Putamen (tissue), 1 donor: ENCODE results near the gene OR3A2.
"Not testable (repeated sequence)": the region's sequence is repeated elsewhere in the genome, so short reads cannot be mapped to it uniquely, and the experiment has no call there.

Experiments
- DNase-seq: peaks from one replicate; pipeline ENCODE4 v3.0.0-alpha.2; 2016; ENCODE audit warnings: low spot score

OR3A2 gene

DNA sequence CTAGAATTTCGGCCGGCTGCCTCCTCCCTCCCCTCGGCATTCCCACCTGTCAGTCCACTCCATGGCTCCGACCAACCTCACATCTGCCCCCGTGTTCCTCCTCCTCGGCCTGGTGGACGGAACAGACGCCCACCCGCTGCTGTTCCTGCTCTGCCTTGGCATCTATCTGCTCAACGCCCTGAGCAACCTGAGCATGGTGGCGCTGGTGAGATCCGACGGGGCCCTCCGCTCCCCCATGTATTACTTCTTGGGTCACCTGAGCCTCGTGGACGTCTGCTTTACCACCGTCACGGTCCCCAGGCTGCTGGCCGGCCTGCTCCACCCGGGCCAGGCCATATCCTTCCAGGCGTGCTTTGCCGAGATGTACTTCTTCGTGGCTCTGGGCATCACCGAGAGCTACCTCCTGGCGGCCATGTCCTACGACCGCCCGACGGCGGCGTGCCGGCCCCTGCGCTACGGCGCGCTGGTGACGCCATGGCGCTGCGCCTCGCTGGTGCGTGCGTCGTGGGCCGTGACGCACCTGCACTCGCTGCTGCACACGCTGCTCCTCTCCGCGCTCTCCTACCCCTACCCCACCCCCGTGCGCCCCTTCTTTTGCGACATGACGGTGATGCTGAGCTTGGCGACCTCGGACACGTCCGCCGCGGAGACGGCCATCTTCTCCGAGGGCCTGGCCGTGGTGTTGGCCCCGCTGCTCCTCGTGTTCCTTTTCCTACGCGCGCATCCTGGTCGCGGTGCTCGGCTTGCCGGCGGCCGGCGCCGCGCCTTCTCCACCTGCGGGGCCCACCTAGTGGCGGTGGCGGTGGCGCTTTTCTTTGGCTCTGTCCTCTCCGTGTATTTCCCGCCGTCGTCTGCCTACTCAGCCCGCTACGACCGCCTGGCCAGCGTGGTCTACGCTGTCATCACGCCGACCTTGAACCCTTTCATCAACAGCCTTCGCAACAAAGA is at the start of gene OR3A2:
TSS of gene OR3A2 (minus strand) at position 440 of the 948 bp plus-strand sequence.
- no peak for DNase-seq

DNA sequence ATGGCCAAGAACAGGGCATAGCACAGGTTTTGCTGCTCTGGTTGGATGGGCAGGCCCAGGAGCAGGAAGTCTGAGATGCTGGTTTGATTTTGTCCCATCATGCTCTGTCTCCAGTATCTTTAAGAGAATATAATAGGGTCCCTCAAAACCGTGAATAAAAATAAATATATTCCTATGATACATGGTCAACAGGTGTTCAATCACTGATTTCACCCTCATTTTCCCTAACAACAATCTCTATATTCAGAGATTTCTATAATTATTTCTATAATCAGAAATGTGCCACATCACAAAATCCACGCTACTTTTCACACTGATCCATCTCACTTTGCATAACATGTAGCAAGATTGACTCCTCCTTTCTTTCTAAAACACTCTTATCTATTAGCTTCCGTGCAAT is 47.6 kb upstream of the OR3A2 start, which contains the start of gene OR1E2:
TSS of gene OR1E2 (minus strand) at position 101 of the 400 bp plus-strand sequence. CDS start at position 101, 0 bp downstream.
- no peak for DNase-seq

DNA sequence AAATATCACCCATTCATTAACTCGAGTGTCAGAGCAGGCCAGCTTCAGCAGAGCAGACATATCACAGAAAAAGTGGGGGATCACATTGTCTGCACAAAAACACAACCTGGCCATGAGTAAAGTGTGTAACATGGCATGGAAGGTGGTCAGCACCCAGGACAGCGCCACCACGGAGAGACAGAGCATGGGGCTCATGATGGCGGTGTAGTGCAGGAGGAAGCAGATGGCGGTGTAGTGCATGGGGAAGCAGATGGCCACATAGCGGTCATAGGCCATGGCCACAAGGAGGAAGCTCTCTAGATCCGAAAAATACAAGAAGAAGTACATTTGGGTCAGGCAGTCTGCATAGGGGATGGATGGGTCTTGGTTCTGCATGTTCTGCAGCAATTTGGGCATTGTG is 47.1 kb upstream of the OR3A2 start:
- not testable (repeated sequence) for DNase-seq

DNA sequence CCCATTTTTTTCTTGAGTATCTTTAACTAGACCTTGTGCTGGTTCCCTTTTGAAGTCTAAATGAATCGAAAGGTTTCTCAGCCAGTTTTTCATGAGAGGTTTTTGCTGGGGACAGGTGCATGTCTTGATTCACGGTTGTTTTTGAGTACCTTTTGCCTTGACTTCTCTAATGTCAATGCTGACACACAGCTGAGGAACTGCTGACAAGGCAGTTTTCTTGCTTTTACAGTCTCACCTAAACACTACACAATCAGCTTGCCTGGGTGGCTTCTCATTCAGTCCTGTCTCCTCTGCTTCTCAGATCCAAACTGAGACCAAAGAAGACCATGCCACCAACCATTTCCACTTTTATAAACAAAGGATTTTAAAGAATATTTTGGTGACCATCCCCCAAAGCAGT is 32.1 kb upstream of the OR3A2 start:
- no peak for DNase-seq

DNA sequence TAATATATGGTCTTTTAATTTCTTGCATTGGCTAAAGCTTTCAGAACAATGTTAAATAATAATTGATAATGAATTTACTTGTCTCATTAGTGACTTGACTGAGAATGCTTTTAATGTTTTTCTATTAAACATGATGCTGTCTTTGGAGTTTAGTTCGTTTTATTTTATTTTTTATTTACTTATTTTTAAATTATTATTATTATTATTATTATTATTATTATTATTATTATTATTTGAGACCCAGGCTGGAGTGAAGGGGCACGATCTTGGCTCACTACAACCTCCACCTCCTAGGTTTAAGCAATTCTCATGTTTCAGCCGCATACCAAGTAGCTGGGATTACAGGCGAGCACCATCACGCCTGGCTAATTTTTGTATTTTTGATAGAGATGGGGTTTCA is 29.5 kb upstream of the OR3A2 start:
- no peak for DNase-seq

DNA sequence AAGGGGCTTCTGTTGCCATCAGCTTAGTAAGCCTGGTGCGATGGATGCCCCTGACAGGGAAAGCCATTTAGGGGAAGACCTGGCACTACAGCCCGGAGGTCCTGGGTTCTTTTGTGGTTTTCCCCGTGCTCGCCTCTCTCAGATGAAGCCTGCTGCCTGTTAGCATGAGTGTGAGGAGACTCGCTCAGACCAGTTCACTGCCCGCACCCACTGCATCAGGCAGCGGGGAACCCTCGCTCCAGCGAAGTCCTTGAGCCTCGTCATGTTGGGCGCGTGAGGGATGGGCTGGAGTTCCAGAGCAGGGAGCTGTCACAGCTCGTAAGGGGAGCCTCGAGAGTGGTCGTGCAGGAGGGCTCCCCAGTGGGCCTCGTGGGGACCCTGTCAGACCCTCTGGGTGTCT is 26.1 kb upstream of the OR3A2 start:
- DNase-seq: not testable (repeated sequence)

DNA sequence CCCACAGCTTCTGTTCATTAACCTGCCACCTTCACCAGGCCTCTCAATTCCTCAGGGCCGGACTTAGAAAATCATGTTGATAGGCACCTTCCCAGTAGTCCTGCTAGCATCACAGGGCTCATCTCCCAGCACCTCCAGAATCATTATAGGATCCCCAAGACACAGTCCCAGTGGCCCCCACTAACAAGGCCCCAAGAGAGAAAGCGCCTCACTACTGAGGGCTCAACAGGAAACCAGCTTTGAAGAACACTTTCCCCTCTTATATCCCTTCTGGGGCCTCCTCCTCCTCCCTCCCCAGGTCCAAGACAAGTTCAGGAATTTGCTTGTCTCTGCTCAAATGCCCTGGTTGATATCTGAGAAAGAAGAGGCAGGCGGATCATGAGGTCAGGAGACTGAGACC is 25.0 kb upstream of the OR3A2 start, which contains the start of gene OR3A3:
TSS of gene OR3A3 (plus strand) at position 301 of the 400 bp plus-strand sequence.
- DNase-seq: no peak

DNA sequence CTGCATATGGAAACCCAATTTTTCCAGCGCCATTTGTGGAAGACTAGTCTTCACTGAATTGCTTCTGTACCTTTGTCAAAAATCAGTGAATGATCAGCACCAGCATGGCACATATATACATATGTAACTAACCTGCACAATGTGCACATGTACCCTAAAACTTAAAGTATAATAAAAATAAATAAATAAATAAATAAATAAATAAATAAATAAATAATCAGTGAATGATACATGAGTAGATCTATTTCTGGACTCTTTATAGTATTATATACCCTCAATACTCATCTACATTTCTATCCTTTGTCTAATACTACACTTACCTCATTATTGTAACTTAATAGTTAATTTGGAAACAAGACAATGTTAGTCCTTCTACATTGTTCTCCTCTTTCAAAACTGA is 17.7 kb upstream of the OR3A2 start:
- DNase-seq: not testable (repeated sequence)

DNA sequence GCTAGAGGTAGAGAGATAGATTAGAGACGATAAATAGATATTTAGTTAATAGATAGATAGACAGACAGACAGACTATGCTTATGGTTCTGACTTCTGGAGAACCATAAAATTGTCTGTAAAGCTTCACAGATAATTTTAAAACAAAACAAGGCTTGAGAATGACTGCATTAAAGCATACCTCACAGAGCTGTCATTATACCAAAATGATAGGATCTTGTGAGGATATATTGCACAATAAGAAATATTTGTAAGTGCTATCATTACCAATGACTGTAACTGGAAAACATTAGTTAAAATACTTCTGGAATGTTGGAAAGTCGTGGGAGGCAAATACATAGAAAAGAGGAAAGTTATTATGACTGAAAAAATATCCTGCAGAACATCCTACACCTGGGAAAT is 15.7 kb upstream of the OR3A2 start:
- no peak for DNase-seq

DNA sequence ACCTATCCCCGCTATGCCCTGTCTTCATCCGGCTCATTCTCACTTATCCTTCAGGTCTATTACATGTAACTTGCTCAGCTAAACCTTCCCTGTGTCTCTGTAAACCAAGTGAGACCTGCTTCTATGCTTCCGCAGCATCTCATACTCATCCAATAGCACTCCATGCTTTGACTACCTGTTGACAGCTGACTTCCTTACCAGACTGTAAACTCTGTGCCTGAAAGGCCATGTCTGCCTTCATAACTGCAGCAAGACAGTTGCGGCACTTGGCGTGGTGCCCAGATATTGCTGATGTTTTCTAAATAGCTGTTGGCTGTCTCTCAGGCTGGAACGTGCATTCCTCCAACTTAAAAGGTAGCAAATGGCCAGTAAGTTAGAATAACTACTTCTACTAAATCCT is 13.9 kb upstream of the OR3A2 start:
- DNase-seq: no peak

DNA sequence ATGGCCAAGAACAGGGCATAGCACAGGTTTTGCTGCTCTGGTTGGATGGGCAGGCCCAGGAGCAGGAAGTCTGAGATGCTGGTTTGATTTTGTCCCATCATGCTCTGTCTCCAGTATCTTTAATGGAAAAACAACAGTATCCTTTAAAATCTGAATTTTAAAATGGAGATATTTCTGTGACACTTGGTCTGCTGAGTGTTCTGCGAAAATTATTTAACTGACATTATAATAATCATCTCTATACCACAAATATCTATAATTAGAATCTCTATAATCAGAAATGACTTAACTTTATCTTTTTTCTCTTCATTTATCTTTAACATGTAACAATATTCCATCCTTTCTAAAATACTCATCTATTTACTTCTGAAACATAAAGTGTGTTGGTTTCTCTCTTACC is 12.2 kb upstream of the OR3A2 start, which contains the start of gene OR1E1:
TSS of gene OR1E1 (minus strand) at position 101 of the 400 bp plus-strand sequence. CDS start at position 101, 0 bp downstream.
- no peak for DNase-seq

DNA sequence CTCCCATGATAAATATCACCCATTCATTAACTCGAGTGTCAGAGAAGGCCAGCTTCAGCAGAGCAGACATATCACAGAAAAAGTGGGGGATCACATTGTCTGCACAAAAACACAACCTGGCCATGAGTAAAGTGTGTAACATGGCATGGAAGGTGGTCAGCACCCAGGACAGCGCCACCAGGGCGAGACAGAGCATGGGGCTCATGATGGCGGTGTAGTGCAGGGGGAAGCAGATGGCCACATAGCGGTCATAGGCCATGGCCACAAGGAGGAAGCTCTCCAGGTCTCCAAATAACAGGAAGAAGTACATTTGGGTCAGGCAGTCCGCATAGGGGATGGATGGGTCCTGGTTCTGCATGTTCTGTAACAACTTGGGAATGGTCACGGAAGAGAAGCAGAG is 11.7 kb upstream of the OR3A2 start:
- not testable (repeated sequence) for DNase-seq

DNA sequence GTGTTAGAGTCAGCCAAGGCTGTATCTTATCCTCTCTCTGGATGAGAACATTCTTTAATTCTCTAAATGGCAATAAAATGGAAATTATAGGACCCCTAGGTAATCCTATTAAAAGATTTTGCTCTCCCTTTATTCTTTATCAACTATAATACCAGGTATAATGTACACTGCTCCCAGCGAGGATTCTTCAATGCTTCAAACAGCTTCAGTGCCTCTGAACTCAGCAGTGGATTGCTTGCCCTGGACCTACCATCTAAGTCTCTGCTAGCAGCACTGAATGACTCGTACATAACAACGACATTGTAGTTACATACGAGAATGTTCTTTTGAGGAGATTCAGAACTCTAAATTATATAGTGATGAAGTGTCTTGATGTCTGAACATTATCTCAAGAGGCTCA is 3.7 kb upstream of the OR3A2 start:
- DNase-seq: no peak

DNA sequence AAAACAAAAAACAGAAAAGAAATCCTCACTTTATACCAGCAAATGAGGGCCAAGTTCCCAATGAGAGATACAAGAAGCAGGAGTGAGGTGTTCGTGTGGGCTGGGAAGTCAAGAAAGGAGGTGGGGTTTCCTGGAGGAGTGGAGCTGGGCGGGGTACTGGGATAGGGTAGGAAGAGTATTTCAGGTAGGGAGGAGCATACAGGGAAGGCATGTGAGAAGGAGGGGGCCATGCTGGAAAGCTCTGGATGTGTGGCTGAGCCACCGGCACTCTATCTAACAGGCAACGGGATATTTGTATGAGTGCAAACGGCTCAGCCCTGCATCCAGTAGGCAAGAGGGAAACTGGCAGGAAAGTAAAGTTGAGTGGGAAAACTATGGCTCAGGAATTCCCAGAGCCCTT is 4.2 kb downstream of the OR3A2 start:
- DNase-seq: no peak

DNA sequence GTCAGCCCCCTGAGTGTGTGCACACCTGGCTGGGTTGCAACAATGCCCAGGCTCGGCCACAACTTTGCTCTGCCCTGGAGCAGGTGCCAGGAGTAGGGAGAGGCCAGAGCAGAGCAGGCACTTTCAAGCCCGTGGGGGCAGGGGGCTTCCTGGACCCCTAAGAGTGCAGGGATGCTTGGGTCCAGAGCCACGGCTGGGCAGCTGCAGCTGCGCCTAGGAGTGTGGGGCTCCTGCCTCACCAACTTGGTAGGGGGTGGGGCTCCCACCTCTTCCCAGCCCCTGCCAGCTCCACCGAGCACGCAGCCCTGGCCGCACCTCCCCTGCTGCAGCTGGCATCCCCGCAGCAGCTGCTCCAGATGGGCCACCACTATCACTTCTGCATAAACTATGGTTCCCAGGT is 7.8 kb downstream of the OR3A2 start:
- DNase-seq: no peak

DNA sequence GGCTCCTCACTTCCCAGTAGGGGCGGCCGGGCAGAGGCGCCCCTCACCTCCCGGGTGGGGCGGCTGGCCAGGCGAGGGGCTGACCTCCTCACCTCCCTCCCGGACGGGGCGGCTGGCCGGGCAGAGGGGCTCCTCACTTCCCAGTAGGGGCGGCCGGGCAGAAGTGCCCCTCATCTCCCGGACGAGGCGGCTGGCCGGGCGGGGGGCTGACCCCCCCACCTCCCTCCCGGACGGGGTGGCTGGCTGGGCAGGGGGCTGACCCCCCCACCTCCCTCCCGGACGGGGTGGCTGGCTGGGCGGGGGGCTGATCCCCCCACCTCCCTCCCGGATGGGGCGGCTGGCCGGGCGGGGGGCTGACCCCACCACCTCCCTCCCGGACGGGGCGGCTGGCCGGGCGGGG is 14.9 kb downstream of the OR3A2 start:
- not testable (repeated sequence) for DNase-seq

DNA sequence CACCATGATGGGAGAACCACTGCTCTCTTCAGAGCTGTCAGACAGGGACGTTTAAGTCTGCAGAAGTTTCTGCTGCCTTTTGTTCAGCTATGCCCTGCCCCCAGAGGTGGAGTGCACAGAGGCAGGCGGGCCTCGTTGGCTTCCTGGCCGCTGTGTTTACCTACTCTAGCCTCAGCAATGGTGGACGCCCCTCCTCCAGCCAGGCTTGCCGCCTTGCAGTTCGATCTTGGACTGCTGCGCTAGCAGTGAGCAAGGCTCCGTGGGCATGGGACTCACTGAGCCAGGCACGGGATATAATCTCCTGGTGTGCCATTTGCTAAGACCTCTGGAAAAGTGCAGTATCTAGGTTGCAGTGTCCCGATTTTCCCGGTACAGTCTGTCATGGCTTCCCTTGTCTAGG is 43.3 kb downstream of the OR3A2 start:
- not testable (repeated sequence) for DNase-seq

DNA sequence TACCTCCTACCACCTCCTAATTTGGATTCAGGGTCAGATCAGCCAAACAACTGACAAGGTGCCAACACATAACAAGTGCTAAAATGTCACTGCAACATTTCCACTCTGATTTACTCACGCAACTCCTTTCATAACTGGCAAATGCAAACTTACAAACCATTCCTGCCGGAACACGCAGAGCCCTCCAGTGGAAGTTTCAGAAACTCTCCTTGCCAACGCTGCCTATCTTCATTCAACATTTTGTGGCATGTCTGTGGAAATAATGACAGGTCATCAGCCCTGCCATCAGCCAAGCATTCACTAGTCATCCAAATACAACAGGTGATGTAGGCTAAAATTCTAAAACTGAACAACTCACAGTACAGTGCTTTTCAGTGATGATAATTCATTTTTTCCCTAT is 50.2 kb downstream of the OR3A2 start:
- no peak for DNase-seq

DNA sequence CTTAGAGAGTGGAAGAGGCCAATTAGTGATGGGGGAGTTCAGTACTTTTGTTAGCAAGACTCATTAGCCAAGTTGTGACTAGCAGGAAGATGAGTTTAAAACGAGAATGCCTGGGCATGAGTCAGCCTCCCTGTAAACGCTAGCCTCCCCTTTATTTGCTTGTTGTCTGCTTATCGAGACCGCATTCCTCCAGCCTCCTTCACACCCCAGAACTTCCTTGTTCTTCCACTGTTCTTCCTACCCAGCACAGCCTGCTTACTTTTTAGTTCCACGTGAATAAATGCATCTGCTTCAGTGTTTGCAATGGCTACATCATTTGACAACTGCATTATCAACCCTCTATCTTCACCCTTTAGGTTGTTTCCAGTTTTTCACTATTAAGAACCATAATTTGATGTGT is 67.8 kb downstream of the OR3A2 start:
- DNase-seq: no peak

DNA sequence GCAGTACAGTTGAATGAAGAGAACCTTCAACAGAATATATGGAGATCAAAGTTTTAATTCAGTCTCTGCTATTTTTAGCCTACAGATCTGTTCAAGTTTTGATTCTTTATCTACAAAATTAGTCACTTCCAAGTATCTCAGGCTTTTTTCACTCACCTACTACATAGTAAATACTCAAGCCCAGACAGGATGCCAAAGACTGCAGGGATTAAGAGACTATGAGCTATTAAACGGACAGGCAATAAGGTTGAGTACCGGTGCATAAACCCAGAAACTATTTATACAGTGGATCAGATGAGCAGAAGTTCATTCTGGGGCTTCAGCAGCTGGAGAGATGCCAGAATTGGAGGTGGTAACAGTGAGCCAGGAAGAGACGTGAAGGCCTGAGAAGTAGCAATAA is 69.3 kb downstream of the OR3A2 start:
- no peak for DNase-seq

DNA sequence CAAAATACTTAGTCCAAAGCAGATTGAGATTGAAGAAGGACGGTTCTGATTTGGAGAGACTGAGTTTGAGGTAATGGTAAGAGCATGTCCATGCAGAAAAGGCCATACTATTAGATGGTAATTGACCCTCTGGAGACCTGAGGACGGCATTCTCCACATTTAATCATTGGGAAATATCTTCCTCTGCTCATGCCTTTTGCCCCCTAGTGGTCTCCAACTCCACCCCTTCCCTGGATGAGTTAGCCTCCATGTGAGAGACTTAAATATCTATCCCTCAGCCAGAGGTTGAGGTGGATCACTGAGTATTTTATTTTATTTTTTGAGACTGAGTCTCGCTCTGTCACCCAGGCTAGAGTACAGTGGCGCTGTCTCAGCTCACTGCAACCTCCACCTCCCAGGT is 77.5 kb downstream of the OR3A2 start:
- DNase-seq: no peak

DNA sequence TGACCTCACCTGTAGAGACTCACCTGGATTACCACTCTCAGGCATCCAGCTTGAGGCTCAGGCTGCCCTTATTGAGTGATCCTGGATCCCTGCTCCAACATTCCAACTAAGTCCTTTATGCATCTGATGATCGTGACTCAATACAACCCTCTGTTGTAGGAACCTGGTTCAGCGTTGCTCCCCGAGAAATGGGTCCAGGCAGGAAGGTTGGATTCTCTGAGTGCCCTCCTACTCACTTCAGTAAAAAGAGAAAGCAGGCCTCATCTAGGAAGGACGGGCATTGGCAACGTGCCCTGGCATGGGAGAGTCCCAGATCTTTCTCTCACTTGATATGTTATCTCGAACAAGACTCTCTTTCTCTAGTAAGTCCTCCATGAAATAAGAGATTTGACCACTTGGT is 87.8 kb downstream of the OR3A2 start, which contains the start of gene OR3A1:
TSS of gene OR3A1 (minus strand) at position 101 of the 400 bp plus-strand sequence. CDS start 5,778 bp downstream, outside the sequence.
- DNase-seq: no peak

DNA sequence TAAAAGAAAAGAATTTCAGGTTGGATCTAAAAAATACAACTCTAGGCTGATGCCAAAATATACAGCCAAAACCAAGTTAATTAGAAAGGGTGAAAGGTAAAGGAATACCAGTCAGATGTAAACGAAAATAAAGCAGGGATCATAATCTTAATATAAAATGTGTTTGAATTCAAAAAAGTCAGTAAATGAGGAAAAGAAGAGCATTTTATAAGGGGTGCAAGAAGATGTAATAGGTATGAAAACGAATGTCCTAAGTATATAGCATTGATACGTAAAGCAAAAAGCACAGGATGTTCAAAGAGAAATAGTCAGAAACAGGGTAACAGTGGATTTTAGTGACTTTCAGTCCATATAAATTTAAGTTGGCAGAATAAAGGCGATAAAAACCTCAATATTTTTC is 90.5 kb downstream of the OR3A2 start:
- DNase-seq: no peak
